Lower leg skin (tissue), 4 donors: ENCODE results near the gene VPS50. TPM values are rescaled to one million over a fixed set of nuclear protein-coding genes. Genes with fewer than 3 reads are reported as not detected.

Source experiments
- DNase-seq, 2 donors: peaks; one replicate each; pipeline ENCODE4 v3.0.0-alpha.2; 2019; ENCODE audit warnings: low spot score in 2 of 2
- H3K4me3 ChIP-seq: fragments of 200-600 bp; sonication (generic); 2 replicates; pipeline ENCODE4 v1.5.1; 2017; ENCODE audit warnings: mild to moderate bottlenecking, low read depth; ENCODE audit not compliant: poor library complexity, severe bottlenecking
- CTCF ChIP-seq, 3 donors: fragments of 450-650 bp; IDR thresholded peaks; one replicate each; pipeline ENCODE4 v1.5.1; 2016; ENCODE audit warnings: antibody characterized with exemption in 3 of 3, mild to moderate bottlenecking in 3 of 3, moderate library complexity in 2 of 3
- POLR2A ChIP-seq, 2 donors: fragments of 450-650 bp; IDR thresholded peaks; one replicate each; pipeline ENCODE4 v1.6.1; 2016 to 2017; ENCODE audit warnings: antibody characterized with exemption in 2 of 2, mild to moderate bottlenecking in 1 of 2, moderate library complexity in 1 of 2
- WGBS, 2 donors: methylation state at CpG; one replicate each; pipeline ENCODE4 v1.1.5; 2018; 5-methylcytosine and 5-hydroxymethylcytosine counted together
- intact Hi-C: fragments of 100-400 bp; cut with DNase I; formaldehyde crosslinking; loops from one replicate; pipeline ENCODE4 v1.15.0; 2023; ENCODE audit warnings: low total_unique reads
- total RNA-seq, 4 donors: library from RNA; depleted of rRNA; stranded (reverse); fragments of >200 nt; gene quantifications; one replicate each; pipeline ENCODE4 v1.1.0, GENCODE V29; 2016

VPS50 gene
- total RNA-seq, 4 donors from 2014 or later = 17.6 to 34.5 (median 24.6) TPM

GRCh38 chr7:93392984-93393383 is 160.8 kb downstream of the VPS50 start:
- no peak for DNase-seq
- 96% methylated on average over 1 of the region's 1 CpG for WGBS, 2 donors
- intact Hi-C loops = no loop called here
- H3K4me3 ChIP-seq = no peak overlapping the region
- TF ChIP-seq POLR2A (IDR thresholded peaks at IDR 0.05) (no peak), CTCF (IDR thresholded peaks at IDR 0.05) (no peak)

- TF ChIP-seq POLR2A (IDR thresholded peaks at IDR 0.05) (no peak), CTCF (IDR thresholded peaks at IDR 0.05) (no peak)
- DNase-seq = no peak
- WGBS, 2 donors = 85 to 86% methylated on average over 3 of the region's 3 CpGs
- H3K4me3 ChIP-seq = no peak overlapping the region
- intact Hi-C loops = no loop called here
These were observed 167.5 kb downstream of the VPS50 start for GRCh38 chr7:93399642-93400041.

- intact Hi-C loops = no loop called here
- WGBS, 2 donors = 84 to 88% methylated on average over 5 of the region's 5 CpGs
- DNase-seq = no peak
- TF ChIP-seq POLR2A (IDR thresholded peaks at IDR 0.05) (no peak), CTCF (IDR thresholded peaks at IDR 0.05) (no peak)
- H3K4me3 ChIP-seq = no peak overlapping the region
These were observed 170.8 kb downstream of the VPS50 start for GRCh38 chr7:93402944-93403343.

- no peak overlapping the region for H3K4me3 ChIP-seq
- intact Hi-C loops = no loop called here
- DNase-seq = no peak
- 80 to 92% methylated on average over 5 of the region's 5 CpGs for WGBS, 2 donors
- TF ChIP-seq CTCF (IDR thresholded peaks at IDR 0.05) (no peak), POLR2A (IDR thresholded peaks at IDR 0.05) (no peak)
These were observed 175.1 kb downstream of the VPS50 start for GRCh38 chr7:93407239-93407638.

- DNase-seq = no peak
- WGBS, 2 donors = 62 to 63% methylated on average over 3 of the region's 3 CpGs
- intact Hi-C loops = no loop called here
- TF ChIP-seq POLR2A (IDR thresholded peaks at IDR 0.05) = no peak
- no peak for TF ChIP-seq CTCF (IDR thresholded peaks at IDR 0.05)
- no peak overlapping the region for H3K4me3 ChIP-seq
These were observed 177.2 kb downstream of the VPS50 start for GRCh38 chr7:93409324-93409723.

Other genes starting within 250 kb of the VPS50 start
- gene SAMD9, start 114.4 kb upstream of the VPS50 start, total RNA-seq = 1 to 10 TPM; 1.4 to 4.7 (median 3.1) TPM
- 1 to 10 TPM in 3 of 4 donors, under 1 TPM in 1; 0.65 to 2.5 (median 1.5) TPM for gene SAMD9L, start 84.0 kb upstream of the VPS50 start, total RNA-seq
- under 1 TPM in 2 of 4 donors, not detected in 2; 0.19 to 0.54 TPM for gene HEPACAM2, start 5.9 kb upstream of the VPS50 start, total RNA-seq